ENCODE measurements around the gene CYP46A1.
"Not testable (repeated sequence)": the region's sequence is repeated elsewhere in the genome, so short reads cannot be mapped to it uniquely, and the experiment has no call there.

CYP46A1 gene

DNA sequence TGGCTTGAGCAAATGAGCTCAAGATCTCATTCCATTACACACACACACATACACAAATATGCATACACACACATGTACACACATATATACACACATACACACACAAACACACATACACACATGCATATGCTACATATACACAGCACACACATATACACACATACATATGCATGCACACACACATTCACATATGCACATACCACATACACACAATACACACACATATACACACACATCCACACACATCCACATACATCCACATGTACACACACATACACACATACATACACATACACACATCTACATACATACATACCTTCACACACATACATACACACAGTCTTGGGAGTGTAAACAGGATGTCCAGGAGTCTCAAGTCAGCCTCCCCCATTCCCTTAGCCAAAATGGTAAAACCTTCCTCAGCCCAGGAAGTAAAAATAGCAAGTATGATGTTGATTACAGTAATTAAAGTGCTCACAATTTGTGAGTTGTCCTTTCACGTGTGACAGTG lies 26.4 kb upstream of the CYP46A1 start:
- DNase-seq (ENCODE audit: low read depth): no peak

DNA sequence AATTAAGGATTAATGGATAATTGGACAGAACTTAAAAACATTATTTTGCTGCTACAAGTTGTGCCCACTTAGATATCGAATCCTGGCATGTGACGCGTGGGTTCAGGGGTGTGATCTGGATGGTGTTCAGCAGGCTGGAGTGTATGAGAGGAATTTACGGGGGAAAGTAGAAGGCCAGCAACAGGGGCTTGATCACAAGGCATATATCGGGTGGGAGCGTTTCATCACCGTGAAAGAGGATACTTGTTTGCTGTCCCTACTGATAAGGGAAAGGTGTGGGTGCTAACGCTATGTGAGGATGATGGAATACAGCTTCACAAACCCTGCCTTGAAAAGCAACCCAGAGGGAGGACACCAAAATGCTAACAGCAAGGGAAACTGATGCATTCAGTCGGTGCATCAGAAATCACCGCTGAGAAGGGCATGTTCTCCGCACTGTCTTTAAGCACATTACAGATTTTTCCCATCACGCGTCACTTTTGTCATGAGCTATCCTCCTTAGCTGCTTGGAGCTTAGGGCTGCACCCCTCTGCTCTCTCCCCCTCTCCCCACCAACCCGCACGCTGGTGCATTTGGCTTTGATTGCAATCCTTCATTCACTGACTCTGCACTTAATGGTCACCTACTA lies 25.8 kb upstream of the CYP46A1 start:
- DNase-seq (ENCODE audit: low read depth): no peak

GRCh38 chr14:99659333-99659741 lies 24.8 kb upstream of the CYP46A1 start:
- DNase-seq (ENCODE audit: low read depth): no peak

GRCh38 chr14:99660006-99660566 lies 24.0 kb upstream of the CYP46A1 start:
- no peak for DNase-seq (ENCODE audit: low read depth)

- no peak for DNase-seq (ENCODE audit: low read depth)
Measured at GRCh38 chr14:99660794-99661193, 23.3 kb upstream of the CYP46A1 start.

DNA sequence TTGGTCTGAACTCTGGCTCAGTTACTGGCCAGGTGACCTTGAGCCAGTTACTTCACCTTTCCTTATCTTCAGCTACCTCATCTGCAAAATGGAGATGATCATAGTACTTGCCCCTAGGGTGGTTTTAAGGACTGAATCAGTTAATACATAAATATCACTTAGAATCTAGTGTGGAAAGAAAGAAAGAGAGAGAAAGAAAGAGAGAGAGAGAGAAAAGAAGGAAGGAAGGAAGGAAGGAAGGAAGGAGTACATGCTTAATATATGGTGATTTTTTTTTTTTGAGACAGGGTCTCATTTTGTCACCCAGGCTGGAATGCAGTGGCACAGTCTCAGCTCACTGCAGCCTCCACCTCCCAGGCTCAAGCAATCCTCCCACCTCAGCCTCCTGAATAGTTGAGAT lies 22.9 kb upstream of the CYP46A1 start:
- DNase-seq (ENCODE audit: low read depth): not testable (repeated sequence)

DNA sequence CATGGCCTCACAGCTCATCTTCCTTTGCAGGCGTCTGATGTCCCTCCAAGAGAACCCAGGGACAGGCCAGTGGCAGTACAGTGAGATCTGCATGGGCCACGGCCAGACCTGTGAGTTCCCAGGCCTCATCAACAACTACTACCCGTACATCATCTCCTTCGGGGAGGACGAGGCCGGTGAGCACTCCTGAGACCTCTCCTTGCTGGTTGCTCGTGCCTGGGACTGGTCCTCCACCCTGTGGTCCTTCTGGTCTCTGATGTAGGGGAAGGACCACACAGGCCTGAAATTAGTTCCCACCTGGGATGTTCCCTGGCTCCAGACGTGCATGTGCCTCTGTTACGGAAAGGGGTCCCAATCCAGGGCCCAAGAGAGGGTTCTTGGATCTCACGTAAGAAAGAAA lies 21.3 kb upstream of the CYP46A1 start:
- DNase-seq (ENCODE audit: low read depth): no peak

GRCh38 chr14:99663386-99664057 lies 20.6 kb upstream of the CYP46A1 start:
- DNase-seq (ENCODE audit: low read depth): no peak

DNA sequence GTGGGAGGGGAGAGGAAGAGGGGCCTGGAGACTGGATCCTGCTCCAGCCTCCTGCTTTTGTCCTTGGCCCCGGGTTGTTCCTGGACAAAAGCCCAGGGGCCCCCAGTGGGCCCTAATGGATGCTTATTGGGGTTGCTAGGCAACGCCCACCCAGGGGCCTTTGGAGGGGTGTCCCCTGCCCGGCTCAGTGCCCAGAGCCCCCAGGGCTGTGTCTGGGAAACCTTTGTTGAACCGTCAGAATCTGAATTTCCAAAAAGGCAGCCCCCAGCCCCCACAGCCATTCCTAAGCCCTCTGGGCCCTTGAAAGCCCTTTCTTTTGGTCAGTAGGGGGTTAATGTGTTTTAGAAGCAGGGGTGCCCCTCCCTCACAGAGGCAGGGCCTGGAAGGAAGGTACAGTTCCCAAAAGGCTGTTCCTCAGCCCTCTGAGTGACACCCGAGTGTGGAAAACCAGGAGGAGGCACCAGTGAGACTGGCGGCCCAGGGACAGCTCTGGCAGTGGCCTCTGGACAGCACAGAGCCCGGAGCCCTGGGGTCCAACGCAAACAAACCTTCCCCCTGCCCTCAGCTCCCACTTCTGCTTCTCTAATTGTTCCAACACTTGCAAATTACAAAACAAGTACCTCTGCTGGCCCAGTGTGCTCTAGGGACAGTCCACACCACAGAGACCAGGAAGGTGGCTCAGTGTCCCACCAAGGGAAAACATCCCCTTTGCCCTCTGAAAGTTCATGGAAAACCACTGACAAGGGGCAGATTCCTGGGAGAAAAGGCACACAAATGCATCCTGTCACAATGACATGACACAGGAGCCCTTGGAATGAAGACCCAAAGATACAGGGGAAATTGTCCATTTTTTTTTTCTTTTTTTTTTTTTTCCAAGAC lies 19.8 kb upstream of the CYP46A1 start:
- DNase-seq (ENCODE audit: low read depth): no peak

GRCh38 chr14:99664937-99665273 lies 19.2 kb upstream of the CYP46A1 start:
- no peak for DNase-seq (ENCODE audit: low read depth)

GRCh38 chr14:99666533-99666932 lies 17.6 kb upstream of the CYP46A1 start:
- DNase-seq (ENCODE audit: low read depth): no peak

DNA sequence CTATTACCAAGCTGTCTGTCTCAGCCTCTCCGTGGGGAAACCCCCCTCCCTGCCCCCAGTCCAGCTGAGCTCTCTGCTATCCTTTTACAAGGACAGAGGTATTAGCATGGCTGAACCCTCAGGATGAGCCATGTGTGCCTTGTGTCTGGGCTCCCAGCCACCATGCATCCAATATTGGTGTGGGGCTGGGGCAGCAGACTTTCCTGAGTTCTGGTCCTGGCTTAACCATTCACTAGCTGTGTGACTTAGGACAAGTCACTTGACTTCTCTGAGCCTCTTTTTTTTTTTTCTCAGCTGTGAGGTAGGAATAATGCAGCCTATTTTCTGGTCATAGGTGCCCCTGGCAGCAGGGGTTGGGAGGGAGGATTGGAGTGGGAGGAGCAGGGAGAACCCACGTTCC lies 17.1 kb upstream of the CYP46A1 start:
- no peak for DNase-seq (ENCODE audit: low read depth)

GRCh38 chr14:99667821-99668220 lies 16.3 kb upstream of the CYP46A1 start:
- no peak for DNase-seq (ENCODE audit: low read depth)

GRCh38 chr14:99668307-99669295 lies 15.5 kb upstream of the CYP46A1 start:
- DNase-seq (ENCODE audit: low read depth): no peak

DNA sequence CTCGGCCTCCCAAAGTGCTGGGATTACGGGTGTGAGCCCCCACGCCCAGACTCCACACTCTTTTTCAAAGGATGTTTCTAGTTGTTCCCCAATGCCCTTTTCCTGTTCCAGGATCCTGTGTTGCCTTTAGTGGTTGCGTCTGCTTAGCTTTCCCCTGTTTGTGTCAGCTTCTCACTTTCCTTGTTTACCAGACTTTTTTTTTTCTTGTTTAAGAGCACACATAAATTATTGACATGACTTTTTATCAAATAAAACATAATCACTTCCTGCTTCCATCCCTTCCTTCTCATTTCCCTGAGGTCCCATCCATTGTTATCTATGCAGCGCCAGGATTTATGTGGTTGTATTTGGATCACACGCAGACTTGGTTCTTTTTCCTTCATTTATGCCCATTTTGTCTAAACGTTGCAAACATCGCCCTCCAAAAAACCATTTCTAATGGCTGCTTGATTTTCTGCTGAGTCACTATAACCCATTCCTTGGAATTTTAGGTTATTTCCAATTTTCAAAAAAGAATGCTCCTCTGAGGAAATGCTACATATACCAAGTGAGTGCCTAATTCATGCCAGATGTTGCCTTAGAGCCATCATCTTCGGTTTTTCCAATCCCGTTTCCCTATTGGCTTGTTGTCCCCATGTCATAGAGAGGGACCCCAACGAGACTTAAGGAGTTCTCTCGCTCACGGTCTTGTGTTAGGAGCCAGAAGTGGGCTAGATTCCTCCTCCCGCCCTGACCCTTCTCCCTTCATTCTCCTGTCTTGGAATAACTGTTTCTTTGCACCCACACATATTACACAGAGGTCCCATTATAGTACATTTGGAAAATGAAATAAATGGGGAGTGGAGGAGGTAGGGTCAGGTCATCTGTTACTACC lies 13.5 kb upstream of the CYP46A1 start:
- no peak for DNase-seq (ENCODE audit: low read depth)

GRCh38 chr14:99671235-99672224 lies 12.6 kb upstream of the CYP46A1 start:
- no peak for DNase-seq (ENCODE audit: low read depth)

DNA sequence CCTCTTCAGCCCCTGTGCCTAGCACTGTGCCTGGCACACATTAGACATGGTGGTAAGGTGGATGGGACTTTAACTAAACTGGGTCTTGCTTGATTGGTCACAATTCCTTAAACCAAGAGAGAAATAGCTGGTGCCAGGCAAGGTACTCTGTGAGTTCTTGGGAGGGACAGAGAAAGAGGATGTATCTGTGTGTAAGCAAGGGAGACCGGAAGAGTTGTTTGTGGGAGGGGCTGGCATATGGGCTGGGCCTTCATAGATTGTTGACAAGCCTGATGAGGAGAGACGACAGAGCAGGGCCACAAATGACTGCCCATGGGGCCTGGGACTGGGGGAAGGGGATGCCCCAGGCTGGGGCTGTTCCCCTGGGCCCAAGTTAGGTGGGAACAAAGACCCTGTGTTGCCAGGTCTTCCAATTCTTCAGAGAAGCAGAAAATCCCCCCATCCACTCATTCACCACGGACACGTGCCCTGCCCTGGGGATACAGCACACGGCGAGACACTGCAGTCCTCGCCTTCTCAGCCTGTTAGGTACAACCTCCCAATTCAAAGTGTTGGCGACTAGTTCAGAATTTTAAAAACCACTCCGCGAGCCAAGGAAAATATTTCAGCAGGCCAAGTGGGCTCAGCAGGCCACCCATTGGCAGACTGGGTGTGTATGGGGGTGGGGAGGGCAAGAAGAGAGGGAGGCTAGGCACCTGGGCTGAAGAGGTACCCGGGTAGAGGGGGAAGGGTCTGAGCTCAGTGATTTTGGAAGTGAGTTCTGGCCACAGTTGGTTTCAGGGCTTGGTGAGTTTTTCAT lies 11.4 kb upstream of the CYP46A1 start:
- no peak for DNase-seq (ENCODE audit: low read depth)

All from non-pigmented ciliary epithelial cell (primary cell).